SK-N-SH treated with all-trans-retinoic acid at 6 μM for 48 hours (cell line): ENCODE measurements around the gene CYP2U1.

Experiments used
- ATAC-seq: fragments of 200-7000 bp; cut with Tn5 transposase; 3 replicates; pipeline ENCODE4 v1.9.1; 2020; ENCODE audit warnings: mild to moderate bottlenecking, moderate library complexity
- BACH2 ChIP-seq: fragments of 250-450 bp; sonication (Bioruptor Pico); IDR thresholded peaks from 2 replicates; pipeline ENCODE4 v1.9.0; 2021; ENCODE audit warnings: mild to moderate bottlenecking, borderline replicate concordance
- CSDC2 ChIP-seq: fragments of 250-450 bp; sonication (Bioruptor Pico); IDR thresholded peaks from 2 replicates; pipeline ENCODE4 v1.5.0; 2020; ENCODE audit warnings: mild to moderate bottlenecking, moderate library complexity
- ESRRG ChIP-seq: fragments of 250-450 bp; sonication (Bioruptor Pico); IDR thresholded peaks from 2 replicates; pipeline ENCODE4 v1.6.1; 2021; ENCODE audit warnings: mild to moderate bottlenecking
- GLIS3 ChIP-seq: fragments of 250-450 bp; sonication (Bioruptor Pico); IDR thresholded peaks from 2 replicates; pipeline ENCODE4 v1.5.0; 2020; ENCODE audit warnings: mild to moderate bottlenecking, moderate library complexity
- OSR1 ChIP-seq: fragments of 250-450 bp; sonication (Bioruptor Pico); IDR thresholded peaks from 2 replicates; pipeline ENCODE4 v1.8.0; 2022; ENCODE audit warnings: moderate library complexity, mild to moderate bottlenecking, inconsistent platforms
- SNAI2 ChIP-seq: fragments of 250-450 bp; sonication (Bioruptor Pico); IDR thresholded peaks from 2 replicates; pipeline ENCODE4 v1.5.0; 2020; ENCODE audit warnings: mild to moderate bottlenecking, moderate library complexity
- TCF4 ChIP-seq: fragments of 250-450 bp; sonication (Bioruptor Pico); IDR thresholded peaks from 2 replicates; pipeline ENCODE4 v1.8.0; 2021; ENCODE audit warnings: mild to moderate bottlenecking, moderate library complexity, borderline replicate concordance
- TOX ChIP-seq: fragments of 250-450 bp; sonication (Bioruptor Pico); IDR thresholded peaks from 2 replicates; pipeline ENCODE4 v1.8.0; 2021; ENCODE audit warnings: mild to moderate bottlenecking, moderate library complexity, borderline replicate concordance
- ZC3H10 ChIP-seq: fragments of 250-450 bp; sonication (Bioruptor Pico); IDR thresholded peaks from 2 replicates; pipeline ENCODE4 v1.5.1; 2021; ENCODE audit warnings: mild to moderate bottlenecking, moderate library complexity
- ZFP3 ChIP-seq: fragments of 250-450 bp; sonication (Bioruptor Pico); IDR thresholded peaks from 2 replicates; pipeline ENCODE4 v1.5.0; 2020; ENCODE audit warnings: mild to moderate bottlenecking, moderate library complexity
- ZFP30 ChIP-seq: fragments of 450-650 bp; formaldehyde crosslinking; IDR thresholded peaks from 2 replicates; pipeline ENCODE4 v1.5.0; 2022; ENCODE audit warnings: mild to moderate bottlenecking, moderate library complexity
- ZNF565 ChIP-seq: fragments of 450-650 bp; formaldehyde crosslinking; conservative IDR thresholded peaks from 2 replicates; pipeline ENCODE4 v1.5.0; 2020; ENCODE audit warnings: low read depth, mild to moderate bottlenecking, moderate library complexity
- ZNF70 ChIP-seq: fragments of 450-650 bp; formaldehyde crosslinking; IDR thresholded peaks from 2 replicates; pipeline ENCODE4 v1.5.0; 2020; ENCODE audit warnings: mild to moderate bottlenecking, moderate library complexity
- ZNF8 ChIP-seq: fragments of 450-650 bp; formaldehyde crosslinking; IDR thresholded peaks from 2 replicates; pipeline ENCODE4 v1.5.0; 2020; ENCODE audit warnings: mild to moderate bottlenecking, moderate library complexity
- TF ChIP-seq, protein P1 (sequence below): fragments of 250-450 bp; sonication (Bioruptor Pico); IDR thresholded peaks from 2 replicates; pipeline ENCODE4 v1.5.0; 2020; ENCODE audit warnings: mild to moderate bottlenecking, moderate library complexity
- TF ChIP-seq, protein P2 (sequence below): fragments of 250-450 bp; sonication (Bioruptor Pico); IDR thresholded peaks from 2 replicates; pipeline ENCODE4 v1.5.1; 2020; ENCODE audit warnings: low read depth, mild to moderate bottlenecking, moderate library complexity
- TF ChIP-seq, protein P3 (sequence below): fragments of 250-450 bp; sonication (Bioruptor Pico); IDR thresholded peaks from 2 replicates; pipeline ENCODE4 v1.8.0; 2020; ENCODE audit warnings: mild to moderate bottlenecking, moderate library complexity, borderline replicate concordance
- TF ChIP-seq, protein P4 (sequence below): fragments of 250-450 bp; sonication (Bioruptor Pico); IDR thresholded peaks from 2 replicates; pipeline ENCODE4 v1.8.0; 2021; ENCODE audit warnings: low read depth, mild to moderate bottlenecking, moderate library complexity, borderline replicate concordance
- TF ChIP-seq, protein P5 (sequence below): fragments of 250-450 bp; sonication (Bioruptor Pico); IDR thresholded peaks from 2 replicates; pipeline ENCODE4 v1.5.1; 2021; ENCODE audit warnings: mild to moderate bottlenecking, moderate library complexity

The CYP2U1 gene

DNA sequence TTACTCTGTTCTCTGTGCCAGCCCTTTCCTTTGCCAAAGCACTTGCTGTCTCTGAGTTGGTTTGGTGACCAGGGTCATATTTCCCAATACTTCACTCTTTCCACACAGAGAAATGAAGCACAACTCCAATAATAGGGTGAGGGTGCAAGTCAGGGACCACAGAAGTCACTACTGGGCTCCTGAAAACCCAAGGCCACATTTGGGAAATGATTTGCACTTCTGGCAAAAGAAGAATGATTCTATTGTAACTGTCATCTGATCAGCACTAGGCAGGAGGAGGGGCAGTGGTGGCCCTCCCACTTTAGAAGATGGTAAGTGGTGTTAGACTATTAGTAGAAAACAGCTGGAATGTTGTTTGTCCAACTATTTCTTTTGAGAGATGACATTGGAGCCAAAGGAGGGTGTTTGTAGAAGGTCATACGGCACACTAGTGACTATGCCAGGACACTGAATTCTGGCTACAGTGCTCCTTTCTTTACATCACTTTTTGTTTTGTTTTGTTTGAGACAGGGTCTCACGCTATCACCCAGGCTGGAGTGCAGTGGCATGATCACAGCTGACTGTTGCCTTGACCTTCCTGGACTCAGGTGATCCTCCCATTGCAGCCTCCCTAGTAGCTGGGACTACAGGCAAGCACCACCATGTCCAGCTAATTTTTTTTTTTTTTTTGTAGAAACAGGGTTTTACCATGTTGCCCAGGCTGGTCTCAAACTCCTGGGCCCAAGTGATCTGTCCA lies 47.5 kb downstream of the CYP2U1 start:
- no peak for ATAC-seq
- TF ChIP-seq ZNF565 (no peak), ESRRG (CRISPR knock-in tag) (no peak), SNAI2 (CRISPR knock-in tag) (no peak), ZFP3 (CRISPR knock-in tag) (no peak), TCF4 (CRISPR knock-in tag) (no peak), GLIS3 (CRISPR knock-in tag) (no peak), OSR1 (CRISPR knock-in tag) (no peak), BACH2 (CRISPR knock-in tag) (no peak), ZNF70 (no peak), ZNF8 (CRISPR knock-in tag) (no peak), ZFP30 (CRISPR knock-in tag) (no peak), CSDC2 (CRISPR knock-in tag) (no peak)
- TF ChIP-seq, protein P1, sequence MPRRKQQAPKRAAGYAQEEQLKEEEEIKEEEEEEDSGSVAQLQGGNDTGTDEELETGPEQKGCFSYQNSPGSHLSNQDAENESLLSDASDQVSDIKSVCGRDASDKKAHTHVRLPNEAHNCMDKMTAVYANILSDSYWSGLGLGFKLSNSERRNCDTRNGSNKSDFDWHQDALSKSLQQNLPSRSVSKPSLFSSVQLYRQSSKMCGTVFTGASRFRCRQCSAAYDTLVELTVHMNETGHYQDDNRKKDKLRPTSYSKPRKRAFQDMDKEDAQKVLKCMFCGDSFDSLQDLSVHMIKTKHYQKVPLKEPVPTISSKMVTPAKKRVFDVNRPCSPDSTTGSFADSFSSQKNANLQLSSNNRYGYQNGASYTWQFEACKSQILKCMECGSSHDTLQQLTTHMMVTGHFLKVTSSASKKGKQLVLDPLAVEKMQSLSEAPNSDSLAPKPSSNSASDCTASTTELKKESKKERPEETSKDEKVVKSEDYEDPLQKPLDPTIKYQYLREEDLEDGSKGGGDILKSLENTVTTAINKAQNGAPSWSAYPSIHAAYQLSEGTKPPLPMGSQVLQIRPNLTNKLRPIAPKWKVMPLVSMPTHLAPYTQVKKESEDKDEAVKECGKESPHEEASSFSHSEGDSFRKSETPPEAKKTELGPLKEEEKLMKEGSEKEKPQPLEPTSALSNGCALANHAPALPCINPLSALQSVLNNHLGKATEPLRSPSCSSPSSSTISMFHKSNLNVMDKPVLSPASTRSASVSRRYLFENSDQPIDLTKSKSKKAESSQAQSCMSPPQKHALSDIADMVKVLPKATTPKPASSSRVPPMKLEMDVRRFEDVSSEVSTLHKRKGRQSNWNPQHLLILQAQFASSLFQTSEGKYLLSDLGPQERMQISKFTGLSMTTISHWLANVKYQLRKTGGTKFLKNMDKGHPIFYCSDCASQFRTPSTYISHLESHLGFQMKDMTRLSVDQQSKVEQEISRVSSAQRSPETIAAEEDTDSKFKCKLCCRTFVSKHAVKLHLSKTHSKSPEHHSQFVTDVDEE (CRISPR knock-in tag), result no peak
- TF ChIP-seq, protein P2, sequence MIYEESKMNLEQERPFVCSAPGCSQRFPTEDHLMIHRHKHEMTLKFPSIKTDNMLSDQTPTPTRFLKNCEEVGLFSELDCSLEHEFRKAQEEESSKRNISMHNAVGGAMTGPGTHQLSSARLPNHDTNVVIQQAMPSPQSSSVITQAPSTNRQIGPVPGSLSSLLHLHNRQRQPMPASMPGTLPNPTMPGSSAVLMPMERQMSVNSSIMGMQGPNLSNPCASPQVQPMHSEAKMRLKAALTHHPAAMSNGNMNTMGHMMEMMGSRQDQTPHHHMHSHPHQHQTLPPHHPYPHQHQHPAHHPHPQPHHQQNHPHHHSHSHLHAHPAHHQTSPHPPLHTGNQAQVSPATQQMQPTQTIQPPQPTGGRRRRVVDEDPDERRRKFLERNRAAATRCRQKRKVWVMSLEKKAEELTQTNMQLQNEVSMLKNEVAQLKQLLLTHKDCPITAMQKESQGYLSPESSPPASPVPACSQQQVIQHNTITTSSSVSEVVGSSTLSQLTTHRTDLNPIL (CRISPR knock-in tag), result no peak
- TF ChIP-seq, protein P3, sequence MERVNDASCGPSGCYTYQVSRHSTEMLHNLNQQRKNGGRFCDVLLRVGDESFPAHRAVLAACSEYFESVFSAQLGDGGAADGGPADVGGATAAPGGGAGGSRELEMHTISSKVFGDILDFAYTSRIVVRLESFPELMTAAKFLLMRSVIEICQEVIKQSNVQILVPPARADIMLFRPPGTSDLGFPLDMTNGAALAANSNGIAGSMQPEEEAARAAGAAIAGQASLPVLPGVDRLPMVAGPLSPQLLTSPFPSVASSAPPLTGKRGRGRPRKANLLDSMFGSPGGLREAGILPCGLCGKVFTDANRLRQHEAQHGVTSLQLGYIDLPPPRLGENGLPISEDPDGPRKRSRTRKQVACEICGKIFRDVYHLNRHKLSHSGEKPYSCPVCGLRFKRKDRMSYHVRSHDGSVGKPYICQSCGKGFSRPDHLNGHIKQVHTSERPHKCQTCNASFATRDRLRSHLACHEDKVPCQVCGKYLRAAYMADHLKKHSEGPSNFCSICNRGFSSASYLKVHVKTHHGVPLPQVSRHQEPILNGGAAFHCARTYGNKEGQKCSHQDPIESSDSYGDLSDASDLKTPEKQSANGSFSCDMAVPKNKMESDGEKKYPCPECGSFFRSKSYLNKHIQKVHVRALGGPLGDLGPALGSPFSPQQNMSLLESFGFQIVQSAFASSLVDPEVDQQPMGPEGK (CRISPR knock-in tag), result no peak
- TF ChIP-seq, protein P4, sequence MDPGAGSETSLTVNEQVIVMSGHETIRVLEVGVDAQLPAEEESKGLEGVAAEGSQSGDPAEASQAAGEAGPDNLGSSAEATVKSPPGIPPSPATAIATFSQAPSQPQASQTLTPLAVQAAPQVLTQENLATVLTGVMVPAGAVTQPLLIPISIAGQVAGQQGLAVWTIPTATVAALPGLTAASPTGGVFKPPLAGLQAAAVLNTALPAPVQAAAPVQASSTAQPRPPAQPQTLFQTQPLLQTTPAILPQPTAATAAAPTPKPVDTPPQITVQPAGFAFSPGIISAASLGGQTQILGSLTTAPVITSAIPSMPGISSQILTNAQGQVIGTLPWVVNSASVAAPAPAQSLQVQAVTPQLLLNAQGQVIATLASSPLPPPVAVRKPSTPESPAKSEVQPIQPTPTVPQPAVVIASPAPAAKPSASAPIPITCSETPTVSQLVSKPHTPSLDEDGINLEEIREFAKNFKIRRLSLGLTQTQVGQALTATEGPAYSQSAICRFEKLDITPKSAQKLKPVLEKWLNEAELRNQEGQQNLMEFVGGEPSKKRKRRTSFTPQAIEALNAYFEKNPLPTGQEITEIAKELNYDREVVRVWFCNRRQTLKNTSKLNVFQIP (CRISPR knock-in tag), result no peak
- TF ChIP-seq, protein P5, sequence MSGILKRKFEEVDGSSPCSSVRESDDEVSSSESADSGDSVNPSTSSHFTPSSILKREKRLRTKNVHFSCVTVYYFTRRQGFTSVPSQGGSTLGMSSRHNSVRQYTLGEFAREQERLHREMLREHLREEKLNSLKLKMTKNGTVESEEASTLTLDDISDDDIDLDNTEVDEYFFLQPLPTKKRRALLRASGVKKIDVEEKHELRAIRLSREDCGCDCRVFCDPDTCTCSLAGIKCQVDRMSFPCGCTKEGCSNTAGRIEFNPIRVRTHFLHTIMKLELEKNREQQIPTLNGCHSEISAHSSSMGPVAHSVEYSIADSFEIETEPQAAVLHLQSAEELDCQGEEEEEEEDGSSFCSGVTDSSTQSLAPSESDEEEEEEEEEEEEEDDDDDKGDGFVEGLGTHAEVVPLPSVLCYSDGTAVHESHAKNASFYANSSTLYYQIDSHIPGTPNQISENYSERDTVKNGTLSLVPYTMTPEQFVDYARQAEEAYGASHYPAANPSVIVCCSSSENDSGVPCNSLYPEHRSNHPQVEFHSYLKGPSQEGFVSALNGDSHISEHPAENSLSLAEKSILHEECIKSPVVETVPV (CRISPR knock-in tag), result no peak

DNA sequence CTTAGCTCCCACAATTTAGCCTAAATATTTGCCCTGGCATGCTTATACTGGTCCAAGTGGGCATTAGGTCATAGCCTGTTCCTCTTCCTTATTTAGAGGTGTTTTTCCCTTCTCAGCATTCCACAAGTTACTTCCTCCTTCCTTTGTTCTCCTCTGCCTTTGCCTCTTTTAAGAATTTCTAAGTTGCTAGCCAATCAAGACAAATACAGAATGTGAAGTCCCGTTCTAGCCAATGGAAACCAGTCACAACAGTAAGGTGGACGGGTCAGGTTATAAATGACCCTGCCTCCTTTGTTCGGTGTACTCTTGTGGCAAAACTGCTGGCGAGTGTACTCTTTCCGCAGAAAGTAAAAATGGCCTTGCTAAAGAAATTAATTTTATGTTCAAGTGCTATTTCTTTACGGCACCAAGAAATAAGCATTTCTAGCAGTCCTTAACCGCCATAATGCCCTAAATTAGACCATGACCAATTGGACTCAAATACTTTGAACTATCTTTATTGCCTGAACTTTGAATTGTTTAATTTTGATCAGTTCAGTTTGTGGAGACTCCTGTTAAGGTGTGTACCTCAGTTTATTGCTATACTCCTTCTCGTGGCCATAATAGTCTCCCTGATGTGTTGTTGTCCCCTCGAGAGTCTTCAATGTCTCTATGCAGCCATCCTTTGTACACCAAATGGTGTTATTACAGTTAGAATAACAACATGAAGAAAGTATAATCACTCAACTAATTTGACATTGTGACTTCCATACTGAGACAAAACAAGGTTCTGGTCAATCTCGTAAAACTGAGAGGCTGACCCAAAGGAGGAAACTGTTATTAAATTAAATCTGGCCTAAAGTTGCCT lies 56.8 kb downstream of the CYP2U1 start:
- no peak for ATAC-seq
- TF ChIP-seq, protein P1 (CRISPR knock-in tag), result no peak
- no peak for TF ChIP-seq TCF4 (CRISPR knock-in tag)
- no peak for TF ChIP-seq TOX (CRISPR knock-in tag)
- TF ChIP-seq, protein P4 (CRISPR knock-in tag), result no peak
- no peak for TF ChIP-seq ESRRG (CRISPR knock-in tag)
- TF ChIP-seq, protein P3 (CRISPR knock-in tag), result no peak
- TF ChIP-seq, protein P5 (CRISPR knock-in tag), result no peak
- no peak for TF ChIP-seq ZC3H10 (CRISPR knock-in tag)
- TF ChIP-seq ZNF8 (CRISPR knock-in tag), result no peak
